ENCODE measurements around the gene PLEKHM2.
A peak's percentile ranks its signal among the peaks of the same experiment; 100 is the strongest.

Gene PLEKHM2

DNA sequence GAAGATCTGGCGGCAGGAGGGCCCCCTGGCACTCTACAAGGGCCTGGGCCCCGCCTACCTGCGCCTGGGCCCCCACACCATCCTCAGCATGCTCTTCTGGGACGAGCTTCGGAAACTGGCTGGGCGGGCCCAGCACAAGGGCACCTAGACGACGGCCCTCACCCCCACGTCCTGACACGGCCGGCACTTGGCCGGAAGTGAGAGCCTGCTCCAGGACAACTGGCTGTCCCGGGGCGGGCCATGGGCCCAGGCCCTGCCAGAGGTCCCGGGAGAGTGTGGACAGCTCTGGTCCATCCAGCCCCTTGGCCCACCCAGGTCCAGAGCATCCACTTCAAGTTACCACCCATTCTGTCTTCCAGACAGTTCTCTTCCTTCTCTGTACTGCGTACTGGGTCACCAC lies 55.1 kb downstream of the PLEKHM2 start:
- no peak overlapping the region for H2AFZ ChIP-seq (ENCODE audit: low read depth, low read length)
- H3K27me3 ChIP-seq (ENCODE audit: insufficient read depth, low read length, poor library complexity) = no peaks in the 10 kb centered on the region
- DNase-seq (no peak), ATAC-seq (ENCODE audit: insufficient read depth, low read depth) (no peak)
- no peaks in the 10 kb centered on the region; the same call in 1 of the 2 replicates for H4K20me1 ChIP-seq (ENCODE audit: insufficient read depth, low read length)
- H3K4me2 ChIP-seq (ENCODE audit: insufficient read depth, low read length) = no peak overlapping the region
- H3K9ac ChIP-seq (ENCODE audit: low read depth, low read length) = no peak overlapping the region
- no peak overlapping the region for H3K4me3 ChIP-seq (ENCODE audit: low read depth in 1 of 2, low read length in 2 of 2)
- no peaks in the 10 kb centered on the region for H3K9me3 ChIP-seq (ENCODE audit: insufficient read depth, low read length, severe bottlenecking)
- no peak for TF ChIP-seq EZH2 (IDR thresholded peaks at IDR 0.05; ENCODE audit: borderline replicate concordance, low read depth, low read length, severe bottlenecking)
- TF ChIP-seq, protein P1, sequence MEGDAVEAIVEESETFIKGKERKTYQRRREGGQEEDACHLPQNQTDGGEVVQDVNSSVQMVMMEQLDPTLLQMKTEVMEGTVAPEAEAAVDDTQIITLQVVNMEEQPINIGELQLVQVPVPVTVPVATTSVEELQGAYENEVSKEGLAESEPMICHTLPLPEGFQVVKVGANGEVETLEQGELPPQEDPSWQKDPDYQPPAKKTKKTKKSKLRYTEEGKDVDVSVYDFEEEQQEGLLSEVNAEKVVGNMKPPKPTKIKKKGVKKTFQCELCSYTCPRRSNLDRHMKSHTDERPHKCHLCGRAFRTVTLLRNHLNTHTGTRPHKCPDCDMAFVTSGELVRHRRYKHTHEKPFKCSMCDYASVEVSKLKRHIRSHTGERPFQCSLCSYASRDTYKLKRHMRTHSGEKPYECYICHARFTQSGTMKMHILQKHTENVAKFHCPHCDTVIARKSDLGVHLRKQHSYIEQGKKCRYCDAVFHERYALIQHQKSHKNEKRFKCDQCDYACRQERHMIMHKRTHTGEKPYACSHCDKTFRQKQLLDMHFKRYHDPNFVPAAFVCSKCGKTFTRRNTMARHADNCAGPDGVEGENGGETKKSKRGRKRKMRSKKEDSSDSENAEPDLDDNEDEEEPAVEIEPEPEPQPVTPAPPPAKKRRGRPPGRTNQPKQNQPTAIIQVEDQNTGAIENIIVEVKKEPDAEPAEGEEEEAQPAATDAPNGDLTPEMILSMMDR (IDR thresholded peaks at IDR 0.05; ENCODE audit: borderline replicate concordance, extremely low read depth, low read length, poor library complexity, severe bottlenecking) = no peak
- H3K36me3 ChIP-seq (ENCODE audit: insufficient read depth, low read length) = peaks cover 7% of the 10 kb centered on the region
- H3K4me1 ChIP-seq (ENCODE audit: insufficient read depth, low read length) = no peaks in the 10 kb centered on the region
- no peaks in the 10 kb centered on the region for H3K79me2 ChIP-seq (ENCODE audit: insufficient read depth, low read length)
- H3K27ac ChIP-seq (ENCODE audit: low read length) = no peak overlapping the region

DNA sequence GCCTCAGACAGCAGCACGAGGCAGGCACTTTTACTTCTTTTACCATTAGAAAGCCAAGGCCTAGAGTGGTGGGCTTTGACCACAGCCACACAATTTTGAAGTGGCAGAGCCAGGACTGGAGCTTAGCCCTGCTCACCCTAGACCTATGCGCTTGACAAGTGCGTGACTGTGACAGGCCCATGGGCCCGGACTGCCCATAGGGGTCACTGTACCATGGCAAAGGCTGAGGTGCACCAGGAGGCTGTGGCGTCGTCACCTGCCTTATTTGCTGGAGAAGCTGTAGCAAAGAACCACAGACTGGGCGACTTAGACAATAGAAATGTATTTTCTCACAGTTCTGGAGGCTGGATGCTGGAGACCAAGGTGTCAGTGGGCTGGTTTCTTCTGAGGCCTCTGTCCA lies 55.6 kb downstream of the PLEKHM2 start:
- Histone ChIP-seq H2AFZ (ENCODE audit: low read depth, low read length) (no peak overlapping the region), H3K9me3 (ENCODE audit: insufficient read depth, low read length, severe bottlenecking) (no peaks in the 10 kb centered on the region), H3K4me1 (ENCODE audit: insufficient read depth, low read length) (no peaks in the 10 kb centered on the region), H3K79me2 (ENCODE audit: insufficient read depth, low read length) (no peaks in the 10 kb centered on the region), H3K36me3 (ENCODE audit: insufficient read depth, low read length) (peaks cover 3% of the 10 kb centered on the region), H3K27ac (ENCODE audit: low read length) (no peak overlapping the region), H3K27me3 (ENCODE audit: insufficient read depth, low read length, poor library complexity) (no peaks in the 10 kb centered on the region), H3K4me2 (ENCODE audit: insufficient read depth, low read length) (no peak overlapping the region), H3K9ac (ENCODE audit: low read depth, low read length) (no peak overlapping the region), H4K20me1 (ENCODE audit: insufficient read depth, low read length) (no peaks in the 10 kb centered on the region; the same call in 1 of the 2 replicates), H3K4me3 (ENCODE audit: low read depth in 1 of 2, low read length in 2 of 2) (no peak overlapping the region)
- TF ChIP-seq, protein P1 (IDR thresholded peaks at IDR 0.05; ENCODE audit: borderline replicate concordance, extremely low read depth, low read length, poor library complexity, severe bottlenecking) = peak; percentile 40
- TF ChIP-seq EZH2 (IDR thresholded peaks at IDR 0.05; ENCODE audit: borderline replicate concordance, low read depth, low read length, severe bottlenecking) = no peak
- no peak for DNase-seq
- peak; percentile 23; the same call in 1 of the 3 replicates for ATAC-seq (ENCODE audit: insufficient read depth, low read depth)

DNA sequence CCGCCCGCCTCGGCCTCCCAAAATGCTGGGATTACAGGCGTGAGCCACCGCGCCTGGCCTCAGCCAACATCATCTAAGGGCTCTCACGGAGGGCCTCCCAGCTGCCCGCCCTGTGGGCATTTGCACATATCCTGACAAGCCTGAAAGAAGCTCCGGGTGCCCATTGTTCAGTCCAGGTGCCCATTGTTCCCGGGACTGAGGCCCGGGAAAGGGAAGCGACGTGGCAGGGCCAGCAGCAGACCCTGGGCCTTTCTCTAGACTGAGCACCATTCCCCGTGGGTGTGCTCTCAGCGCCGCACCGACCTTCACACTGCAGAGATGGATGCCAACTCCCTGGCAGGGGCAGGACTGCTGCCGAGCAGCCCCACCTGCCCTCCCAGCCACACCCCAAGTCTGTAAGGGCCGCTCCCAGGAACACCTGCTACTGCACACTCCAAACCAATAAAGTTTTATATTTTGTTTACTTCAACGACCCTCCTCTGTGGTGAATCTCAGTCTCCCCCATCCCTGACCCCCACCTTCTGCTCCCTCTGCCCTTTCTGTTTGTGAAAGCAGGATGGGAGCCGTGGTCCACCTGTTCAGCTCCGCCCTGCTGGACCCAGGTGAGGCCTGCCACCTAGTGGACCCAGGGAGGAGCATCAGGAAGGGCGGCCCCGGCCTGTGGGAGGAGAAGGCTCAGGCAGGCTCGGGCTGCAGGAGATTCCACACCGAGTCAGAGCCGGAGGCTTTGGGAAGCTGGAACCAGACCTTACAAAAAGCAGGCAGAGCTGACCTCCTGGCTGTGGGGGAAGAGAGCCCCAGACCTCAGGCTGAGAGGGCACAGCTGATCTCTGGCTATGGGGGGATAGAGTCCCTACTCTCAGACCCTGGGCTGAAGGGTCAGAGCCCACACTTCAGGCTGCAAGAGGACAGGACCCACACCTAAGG lies 57.1 kb downstream of the PLEKHM2 start:
- H2AFZ ChIP-seq (ENCODE audit: low read depth, low read length) = no peak overlapping the region
- no peaks in the 10 kb centered on the region for H3K36me3 ChIP-seq (ENCODE audit: insufficient read depth, low read length)
- no peaks in the 10 kb centered on the region for H3K27me3 ChIP-seq (ENCODE audit: insufficient read depth, low read length, poor library complexity)
- no peaks in the 10 kb centered on the region; the same call in 1 of the 2 replicates for H4K20me1 ChIP-seq (ENCODE audit: insufficient read depth, low read length)
- no peaks in the 10 kb centered on the region for H3K9me3 ChIP-seq (ENCODE audit: insufficient read depth, low read length, severe bottlenecking)
- H3K4me3 ChIP-seq (ENCODE audit: low read depth in 1 of 2, low read length in 2 of 2) = no peak overlapping the region
- no peak overlapping the region for H3K4me2 ChIP-seq (ENCODE audit: insufficient read depth, low read length)
- no peak overlapping the region for H3K9ac ChIP-seq (ENCODE audit: low read depth, low read length)
- H3K4me1 ChIP-seq (ENCODE audit: insufficient read depth, low read length) = no peaks in the 10 kb centered on the region
- peak; percentile 32 for DNase-seq
- ATAC-seq (ENCODE audit: insufficient read depth, low read depth) = peak; percentile 61
- H3K27ac ChIP-seq (ENCODE audit: low read length) = no peak overlapping the region
- H3K79me2 ChIP-seq (ENCODE audit: insufficient read depth, low read length) = no peaks in the 10 kb centered on the region
- TF ChIP-seq EZH2 (IDR thresholded peaks at IDR 0.05; ENCODE audit: borderline replicate concordance, low read depth, low read length, severe bottlenecking) = no peak
- TF ChIP-seq, protein P1 (IDR thresholded peaks at IDR 0.05; ENCODE audit: borderline replicate concordance, extremely low read depth, low read length, poor library complexity, severe bottlenecking) = peak; percentile 65

Data from DND-41 (cell line).